NCI-H345 treated with DMSO at 0.1 percent for 48 hours (cell line): ENCODE data around the gene HS3ST4.
"Not testable (repeated sequence)": the region's sequence is repeated elsewhere in the genome, so short reads cannot be mapped to it uniquely, and the experiment has no call there.

Source experiments
- DNase-seq: peaks from one replicate; lab custom pipeline; 2025; ENCODE audit not compliant: unreplicated experiment; lab: John Stamatoyannopoulos, UW

Gene HS3ST4

GRCh38 chr16:25966172-25967097 is 274.7 kb downstream of the HS3ST4 start:
- no peak for DNase-seq

- no peak for DNase-seq
Measured at GRCh38 chr16:25977121-25977520, 285.4 kb downstream of the HS3ST4 start.

GRCh38 chr16:25978218-25978617 is 286.5 kb downstream of the HS3ST4 start:
- no peak for DNase-seq

- DNase-seq: no peak
Measured at GRCh38 chr16:25988084-25988483, 296.3 kb downstream of the HS3ST4 start.

- no peak for DNase-seq
Measured at GRCh38 chr16:25988882-25989281, 297.1 kb downstream of the HS3ST4 start.

GRCh38 chr16:25996052-25996451 is 304.3 kb downstream of the HS3ST4 start:
- no peak for DNase-seq

GRCh38 chr16:26005336-26005735 is 313.6 kb downstream of the HS3ST4 start:
- no peak for DNase-seq

GRCh38 chr16:26012376-26012775 is 320.6 kb downstream of the HS3ST4 start:
- no peak for DNase-seq

- DNase-seq: no peak
Measured at GRCh38 chr16:26015776-26016175, 324.0 kb downstream of the HS3ST4 start.

- no peak for DNase-seq
Measured at GRCh38 chr16:26016989-26017388, 325.2 kb downstream of the HS3ST4 start.

- no peak for DNase-seq
Measured at GRCh38 chr16:26019381-26020242, 327.9 kb downstream of the HS3ST4 start.

GRCh38 chr16:26026709-26027450 is 335.1 kb downstream of the HS3ST4 start:
- no peak for DNase-seq

- DNase-seq: no peak
Measured at GRCh38 chr16:26031286-26031685, 339.5 kb downstream of the HS3ST4 start.

- not testable (repeated sequence) for DNase-seq
Measured at GRCh38 chr16:26032661-26033060, 340.9 kb downstream of the HS3ST4 start.

GRCh38 chr16:26041952-26042668 is 350.4 kb downstream of the HS3ST4 start:
- no peak for DNase-seq

- no peak for DNase-seq
Measured at GRCh38 chr16:26050472-26050871, 358.7 kb downstream of the HS3ST4 start.

GRCh38 chr16:26051063-26051462 is 359.3 kb downstream of the HS3ST4 start:
- DNase-seq: no peak

GRCh38 chr16:26053889-26054288 is 362.1 kb downstream of the HS3ST4 start:
- DNase-seq: no peak

- DNase-seq: no peak
Measured at GRCh38 chr16:26058326-26058725, 366.6 kb downstream of the HS3ST4 start.

- DNase-seq: no peak
Measured at GRCh38 chr16:26070302-26071100, 378.7 kb downstream of the HS3ST4 start.
